HCT116 (cell line): Measurements from ENCODE around the gene HIVEP1. TPM values are rescaled to one million over a fixed set of nuclear protein-coding genes. Genes with fewer than 3 reads are reported as not detected.

Source experiments
- ATAC-seq: fragments of 200-7000 bp; cut with Tn5 transposase; 2 replicates; pipeline ENCODE4 v1.9.1; 2020; ENCODE audit warnings: mild to moderate bottlenecking, moderate library complexity
- BruUV-seq: library from RNA; stranded (reverse); fragments of 400-500 nt; replicated peaks from 2 replicates; lab custom pipeline; 2021; lab: Mats Ljungman, UMichigan
- CTCF ChIA-PET: fragments of 300-600 bp; sonication (Branson Sonifier 250); formaldehyde crosslinking; loops from one replicate; lab custom pipeline; 2021; ENCODE audit warnings: antibody characterized with exemption; lab: Charles Lee
- POLR2A ChIA-PET: fragments of 300-600, 350-600 bp; sonication (Branson Sonifier 250); formaldehyde crosslinking; loops from one replicate; lab custom pipeline; 2021; ENCODE audit warnings: antibody characterized with exemption; lab: Charles Lee
- RAD21 ChIA-PET, 2 experiments: fragments of 300-600 bp; sonication (Branson Sonifier 250); formaldehyde crosslinking; loops; one replicate each; lab custom pipeline; 2023; ENCODE audit warnings: low total read pairs in 2 of 2; ENCODE audit not compliant: uncharacterized antibody in 2 of 2, unreplicated experiment in 2 of 2, low non-redundant PET in 1 of 2; lab: Charles Lee
- DNase-seq: peaks from one replicate; pipeline ENCODE4 v3.0.0-alpha.2; 2010; ENCODE audit warnings: low read depth, low spot score
- H2AFZ ChIP-seq: fragments of 200-600 bp; shearing (Covaris generic), sonication (generic); 2 replicates; pipeline ENCODE4 v1.6.1; 2017; ENCODE audit warnings: low read depth, mixed run types, mixed read lengths, antibody characterized with exemption, low read length; ENCODE audit not compliant: poor library complexity, severe bottlenecking
- H3K27ac ChIP-seq: 2 replicates; pipeline ENCODE4 v1.5.1; 2012; ENCODE audit warnings: low read depth, low read length
- H3K27me3 ChIP-seq: fragments of 200-600 bp; sonication (generic); 2 replicates; pipeline ENCODE4 v1.6.1; 2016; ENCODE audit warnings: mixed run types, low read length, mixed read lengths; ENCODE audit not compliant: insufficient read depth
- H3K36me3 ChIP-seq, 2 experiments: fragments of 200-500 bp in 1 of 2; fragments of 200-600 bp in 1 of 2; sonication (Bioruptor generic) in 1 of 2; sonication (generic) in 1 of 2; 2 replicates each; pipeline versions ENCODE4 v1.5.1 to v1.6.1; 2014 to 2016; ENCODE audit warnings: low read length in 2 of 2, inconsistent platforms in 1 of 2, mixed read lengths in 1 of 2, mixed run types in 1 of 2; ENCODE audit not compliant: insufficient read depth in 2 of 2, control insufficient read depth in 1 of 2
- H3K4me1 ChIP-seq, 2 experiments: fragments of 200-600 bp in 1 of 2; sonication (generic) in 1 of 2; 2 replicates each; pipeline versions ENCODE4 v1.5.1 to v1.6.1; 2012 to 2017; ENCODE audit warnings: low read length in 2 of 2, inconsistent platforms in 1 of 2, mild to moderate bottlenecking in 1 of 2, mixed read lengths in 1 of 2, mixed run types in 1 of 2, moderate library complexity in 1 of 2; ENCODE audit not compliant: insufficient read depth in 2 of 2, control insufficient read depth in 1 of 2
- H3K4me2 ChIP-seq: fragments of 200-600 bp; sonication (generic); 2 replicates; pipeline ENCODE4 v1.6.1; 2017; ENCODE audit warnings: mixed run types, low read length, mixed read lengths
- H3K4me3 ChIP-seq, 2 experiments: fragments of 200-600 bp in 1 of 2; sonication (generic) in 1 of 2; replicated peaks in 1 of 2; 2 replicates each; pipeline ENCODE4 v1.5.1; 2011 to 2016; ENCODE audit warnings: low read length in 2 of 2, control low read depth in 1 of 2, low read depth in 1 of 2, mild to moderate bottlenecking in 1 of 2, mixed read lengths in 1 of 2, mixed run types in 1 of 2
- H3K79me2 ChIP-seq: fragments of 200-600 bp; sonication (generic); 2 replicates; pipeline ENCODE4 v1.6.1; 2017; ENCODE audit warnings: mild to moderate bottlenecking, mixed run types, low read length, moderate library complexity, mixed read lengths; ENCODE audit not compliant: insufficient read depth
- H3K9ac ChIP-seq: fragments of 200-600 bp; sonication (generic); 2 replicates; pipeline ENCODE4 v1.6.1; 2016; ENCODE audit warnings: low read length, mixed read lengths
- H3K9me2 ChIP-seq: fragments of 200-600 bp; sonication (generic), shearing (Covaris generic); 2 replicates; pipeline ENCODE4 v1.6.1; 2017; ENCODE audit warnings: mixed run types, mild to moderate bottlenecking, moderate library complexity; ENCODE audit not compliant: insufficient read depth
- H3K9me3 ChIP-seq, 2 experiments: fragments of 200-500 bp in 1 of 2; fragments of 200-600 bp in 1 of 2; sonication (Bioruptor generic) in 1 of 2; sonication (generic) in 1 of 2; 2 replicates each; pipeline ENCODE4 v1.6.1; 2014 to 2017; ENCODE audit warnings: low read length in 2 of 2, mixed read lengths in 2 of 2, inconsistent platforms in 1 of 2, low read depth in 1 of 2, mild to moderate bottlenecking in 1 of 2, mixed run types in 1 of 2, moderate library complexity in 1 of 2; ENCODE audit not compliant: control insufficient read depth in 1 of 2, insufficient read depth in 1 of 2
- H4K20me1 ChIP-seq: fragments of 200-600 bp; sonication (generic), shearing (Covaris generic); 2 replicates; pipeline ENCODE4 v1.6.1; 2017; ENCODE audit warnings: mixed run types, mild to moderate bottlenecking, moderate library complexity; ENCODE audit not compliant: insufficient read depth
- CBX3 ChIP-seq: IDR thresholded peaks from 2 replicates; pipeline ENCODE4 v1.6.1; 2012; ENCODE audit warnings: low read depth
- CEBPB ChIP-seq: IDR thresholded peaks from 2 replicates; pipeline ENCODE4 v1.6.1; 2012; ENCODE audit warnings: low read depth
- EGR1 ChIP-seq: IDR thresholded peaks from 2 replicates; pipeline ENCODE4 v1.6.1; 2012; ENCODE audit warnings: low read depth
- ELF1 ChIP-seq: IDR thresholded peaks from 2 replicates; pipeline ENCODE4 v1.6.1; 2012; ENCODE audit warnings: low read depth, borderline replicate concordance
- EZH2phosphoT487 ChIP-seq: fragments of 200-600 bp; IDR thresholded peaks from 2 replicates; pipeline ENCODE4 v1.6.1; 2018; ENCODE audit warnings: antibody characterized with exemption, borderline replicate concordance
- FOSL1 ChIP-seq: IDR thresholded peaks from 2 replicates; pipeline ENCODE4 v1.6.1; 2012; ENCODE audit warnings: low read depth
- POLR2AphosphoS5 ChIP-seq: IDR thresholded peaks from 2 replicates; pipeline ENCODE4 v1.6.1; 2011; ENCODE audit warnings: mild to moderate bottlenecking, low read depth, low read length, moderate library complexity
- RAD21 ChIP-seq: IDR thresholded peaks from 2 replicates; pipeline ENCODE4 v1.6.1; 2012; ENCODE audit warnings: low read depth, mild to moderate bottlenecking
- SIN3A ChIP-seq: IDR thresholded peaks from 2 replicates; pipeline ENCODE4 v1.6.1; 2012; ENCODE audit warnings: low read depth
- SP1 ChIP-seq: IDR thresholded peaks from 2 replicates; pipeline ENCODE4 v1.6.1; 2012; ENCODE audit warnings: low read depth
- ZNF274 ChIP-seq: fragments of 200-500 bp; sonication (Bioruptor generic); IDR thresholded peaks from 2 replicates; pipeline ENCODE4 v1.6.1; 2014; ENCODE audit warnings: mild to moderate bottlenecking, low read depth, low read length, inconsistent platforms
- intact Hi-C: fragments of 100-400 bp; cut with micrococcal nuclease; formaldehyde crosslinking; loops from 2 replicates; pipeline ENCODE4 v1.10.0; 2022
- total RNA-seq: library from RNA; stranded (reverse); gene quantifications from one replicate; pipeline ENCODE4 v1.2.1, GENCODE V29; 2021; ENCODE audit not compliant: unreplicated experiment
- TF ChIP-seq, protein P1 (sequence below): IDR thresholded peaks from 2 replicates; pipeline ENCODE4 v1.6.1; 2012; ENCODE audit warnings: low read depth
- TF ChIP-seq, protein P2 (sequence below): IDR thresholded peaks from 2 replicates; pipeline ENCODE4 v1.6.1; 2011; ENCODE audit warnings: mild to moderate bottlenecking, low read length, moderate library complexity; ENCODE audit not compliant: insufficient replicate concordance; ENCODE audit errors: extremely low read depth
- TF ChIP-seq, protein P3 (sequence below), 3 experiments: fragments of 200-600 bp in 1 of 3; sonication (generic) in 1 of 3; IDR thresholded peaks in 2 of 3; conservative IDR thresholded peaks in 1 of 3; 2 replicates each; pipeline ENCODE4 v1.5.1; 2012 to 2017; ENCODE audit warnings: low read depth in 2 of 3, low read length in 2 of 3, antibody characterized with exemption in 1 of 3, borderline replicate concordance in 1 of 3, control low read depth in 1 of 3, mild to moderate bottlenecking in 1 of 3, mixed read lengths in 1 of 3, mixed run types in 1 of 3, moderate library complexity in 1 of 3; ENCODE audit not compliant: insufficient read depth in 1 of 3

Gene HIVEP1
- total RNA-seq, 1 experiment from 2014 or later, result 11.2 TPM

DNA sequence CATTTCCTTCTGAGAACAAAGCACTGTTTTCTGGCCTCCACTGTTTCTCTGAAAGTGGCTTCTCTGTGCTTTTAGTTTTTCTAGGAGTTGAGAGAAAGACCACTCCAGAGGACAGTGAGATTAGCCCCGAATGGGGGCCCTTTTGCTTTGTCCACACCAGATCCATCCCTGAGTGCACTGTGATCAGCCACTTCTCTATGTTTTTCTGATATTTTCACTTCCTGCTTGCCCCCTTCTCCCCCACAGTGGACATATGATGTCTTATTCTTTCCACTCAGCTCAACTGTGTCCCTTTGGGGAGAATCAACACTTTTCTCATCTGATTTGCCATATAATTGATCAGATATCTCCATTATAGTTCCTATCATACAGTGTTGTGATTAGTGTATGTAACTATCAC lies 35.6 kb upstream of the HIVEP1 start:
- H4K20me1 ChIP-seq, result no peaks in the 10 kb centered on the region
- DNase-seq, result no peak
- POLR2A ChIA-PET, result no interaction called here
- TF ChIP-seq RAD21, result no peak
- no peak for TF ChIP-seq ELF1
- H3K4me2 ChIP-seq, result no peak overlapping the region
- no peak overlapping the region for H3K27ac ChIP-seq
- RAD21 ChIA-PET, result no interaction called here
- H3K27me3 ChIP-seq, result no peaks in the 10 kb centered on the region
- H3K4me1 ChIP-seq, result no peaks in the 10 kb centered on the region
- CTCF ChIA-PET, result no interaction called here
- no peaks in the 10 kb centered on the region for H3K9me2 ChIP-seq
- H3K36me3 ChIP-seq, result no peaks in the 10 kb centered on the region
- no peaks in the 10 kb centered on the region for H3K79me2 ChIP-seq
- H2AFZ ChIP-seq, result no peak overlapping the region
- H3K9me3 ChIP-seq, result no peaks in the 10 kb centered on the region
- ATAC-seq, result no peak
- H3K9ac ChIP-seq, result no peak overlapping the region
- intact Hi-C loops, result no loop called here
- BruUV-seq, result no TSS peak
- no peak overlapping the region for H3K4me3 ChIP-seq

DNA sequence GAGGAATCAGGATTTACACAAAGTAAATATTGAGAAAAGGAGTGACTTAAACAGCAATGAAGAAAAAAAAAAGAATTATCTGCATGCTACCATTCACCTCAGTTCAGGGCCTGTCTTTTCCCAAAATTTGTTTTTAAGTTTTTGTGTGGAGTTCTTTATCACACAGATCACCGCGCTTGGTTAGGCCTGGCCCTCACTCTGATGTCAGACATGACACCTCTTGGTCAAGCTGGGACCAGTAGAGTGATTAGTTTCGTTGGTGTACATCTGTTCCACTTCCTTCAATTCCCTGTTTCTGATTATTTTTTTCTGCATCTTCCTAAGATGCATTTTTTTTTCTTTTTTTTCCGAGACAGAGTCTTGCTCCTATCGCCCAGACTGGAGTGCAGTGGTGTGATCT lies 34.9 kb upstream of the HIVEP1 start:
- Histone ChIP-seq H4K20me1 (no peaks in the 10 kb centered on the region), H3K4me3 (no peak overlapping the region), H3K27ac (no peak overlapping the region), H3K27me3 (no peaks in the 10 kb centered on the region), H3K4me2 (no peak overlapping the region), H3K9me3 (no peaks in the 10 kb centered on the region), H3K79me2 (no peaks in the 10 kb centered on the region), H3K4me1 (no peaks in the 10 kb centered on the region), H2AFZ (no peak overlapping the region), H3K9ac (no peak overlapping the region), H3K36me3 (no peaks in the 10 kb centered on the region), H3K9me2 (no peaks in the 10 kb centered on the region)
- no peak for ATAC-seq
- ChIA-PET POLR2A (no interaction called here), RAD21 (no interaction called here), CTCF (no interaction called here)
- intact Hi-C loops, result no loop called here
- no peak for DNase-seq
- BruUV-seq, result no TSS peak
- TF ChIP-seq ZNF274, result no peak
- TF ChIP-seq, protein P1, sequence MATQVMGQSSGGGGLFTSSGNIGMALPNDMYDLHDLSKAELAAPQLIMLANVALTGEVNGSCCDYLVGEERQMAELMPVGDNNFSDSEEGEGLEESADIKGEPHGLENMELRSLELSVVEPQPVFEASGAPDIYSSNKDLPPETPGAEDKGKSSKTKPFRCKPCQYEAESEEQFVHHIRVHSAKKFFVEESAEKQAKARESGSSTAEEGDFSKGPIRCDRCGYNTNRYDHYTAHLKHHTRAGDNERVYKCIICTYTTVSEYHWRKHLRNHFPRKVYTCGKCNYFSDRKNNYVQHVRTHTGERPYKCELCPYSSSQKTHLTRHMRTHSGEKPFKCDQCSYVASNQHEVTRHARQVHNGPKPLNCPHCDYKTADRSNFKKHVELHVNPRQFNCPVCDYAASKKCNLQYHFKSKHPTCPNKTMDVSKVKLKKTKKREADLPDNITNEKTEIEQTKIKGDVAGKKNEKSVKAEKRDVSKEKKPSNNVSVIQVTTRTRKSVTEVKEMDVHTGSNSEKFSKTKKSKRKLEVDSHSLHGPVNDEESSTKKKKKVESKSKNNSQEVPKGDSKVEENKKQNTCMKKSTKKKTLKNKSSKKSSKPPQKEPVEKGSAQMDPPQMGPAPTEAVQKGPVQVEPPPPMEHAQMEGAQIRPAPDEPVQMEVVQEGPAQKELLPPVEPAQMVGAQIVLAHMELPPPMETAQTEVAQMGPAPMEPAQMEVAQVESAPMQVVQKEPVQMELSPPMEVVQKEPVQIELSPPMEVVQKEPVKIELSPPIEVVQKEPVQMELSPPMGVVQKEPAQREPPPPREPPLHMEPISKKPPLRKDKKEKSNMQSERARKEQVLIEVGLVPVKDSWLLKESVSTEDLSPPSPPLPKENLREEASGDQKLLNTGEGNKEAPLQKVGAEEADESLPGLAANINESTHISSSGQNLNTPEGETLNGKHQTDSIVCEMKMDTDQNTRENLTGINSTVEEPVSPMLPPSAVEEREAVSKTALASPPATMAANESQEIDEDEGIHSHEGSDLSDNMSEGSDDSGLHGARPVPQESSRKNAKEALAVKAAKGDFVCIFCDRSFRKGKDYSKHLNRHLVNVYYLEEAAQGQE, result no peak
- TF ChIP-seq CBX3, result no peak
- no peak for TF ChIP-seq POLR2AphosphoS5
- no peak for TF ChIP-seq FOSL1
- TF ChIP-seq SIN3A, result no peak
- TF ChIP-seq, protein P2, sequence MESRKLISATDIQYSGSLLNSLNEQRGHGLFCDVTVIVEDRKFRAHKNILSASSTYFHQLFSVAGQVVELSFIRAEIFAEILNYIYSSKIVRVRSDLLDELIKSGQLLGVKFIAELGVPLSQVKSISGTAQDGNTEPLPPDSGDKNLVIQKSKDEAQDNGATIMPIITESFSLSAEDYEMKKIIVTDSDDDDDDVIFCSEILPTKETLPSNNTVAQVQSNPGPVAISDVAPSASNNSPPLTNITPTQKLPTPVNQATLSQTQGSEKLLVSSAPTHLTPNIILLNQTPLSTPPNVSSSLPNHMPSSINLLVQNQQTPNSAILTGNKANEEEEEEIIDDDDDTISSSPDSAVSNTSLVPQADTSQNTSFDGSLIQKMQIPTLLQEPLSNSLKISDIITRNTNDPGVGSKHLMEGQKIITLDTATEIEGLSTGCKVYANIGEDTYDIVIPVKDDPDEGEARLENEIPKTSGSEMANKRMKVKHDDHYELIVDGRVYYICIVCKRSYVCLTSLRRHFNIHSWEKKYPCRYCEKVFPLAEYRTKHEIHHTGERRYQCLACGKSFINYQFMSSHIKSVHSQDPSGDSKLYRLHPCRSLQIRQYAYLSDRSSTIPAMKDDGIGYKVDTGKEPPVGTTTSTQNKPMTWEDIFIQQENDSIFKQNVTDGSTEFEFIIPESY, result no peak
- no peak for TF ChIP-seq CEBPB
- no peak for TF ChIP-seq SP1
- no peak for TF ChIP-seq EZH2phosphoT487
- TF ChIP-seq, protein P3, sequence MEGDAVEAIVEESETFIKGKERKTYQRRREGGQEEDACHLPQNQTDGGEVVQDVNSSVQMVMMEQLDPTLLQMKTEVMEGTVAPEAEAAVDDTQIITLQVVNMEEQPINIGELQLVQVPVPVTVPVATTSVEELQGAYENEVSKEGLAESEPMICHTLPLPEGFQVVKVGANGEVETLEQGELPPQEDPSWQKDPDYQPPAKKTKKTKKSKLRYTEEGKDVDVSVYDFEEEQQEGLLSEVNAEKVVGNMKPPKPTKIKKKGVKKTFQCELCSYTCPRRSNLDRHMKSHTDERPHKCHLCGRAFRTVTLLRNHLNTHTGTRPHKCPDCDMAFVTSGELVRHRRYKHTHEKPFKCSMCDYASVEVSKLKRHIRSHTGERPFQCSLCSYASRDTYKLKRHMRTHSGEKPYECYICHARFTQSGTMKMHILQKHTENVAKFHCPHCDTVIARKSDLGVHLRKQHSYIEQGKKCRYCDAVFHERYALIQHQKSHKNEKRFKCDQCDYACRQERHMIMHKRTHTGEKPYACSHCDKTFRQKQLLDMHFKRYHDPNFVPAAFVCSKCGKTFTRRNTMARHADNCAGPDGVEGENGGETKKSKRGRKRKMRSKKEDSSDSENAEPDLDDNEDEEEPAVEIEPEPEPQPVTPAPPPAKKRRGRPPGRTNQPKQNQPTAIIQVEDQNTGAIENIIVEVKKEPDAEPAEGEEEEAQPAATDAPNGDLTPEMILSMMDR (IDR thresholded peaks at IDR 0.05 in 2 of 3, conservative IDR thresholded peaks at IDR 0.05 in 1 of 3; ENCODE audit: borderline replicate concordance in 1 of 3, insufficient read depth in 1 of 3, low read depth in 2 of 3, low read length in 2 of 3), result no peak
- TF ChIP-seq EGR1, result no peak
